Colonic mucosa (tissue), 4 donors: ENCODE results near the gene LRRK1. TPM values are rescaled to one million over a fixed set of nuclear protein-coding genes. Genes with fewer than 3 reads are reported as not detected.

Experiments used
- DNase-seq: peaks from one replicate; pipeline ENCODE4 v3.0.0-alpha.2; 2020
- H3K27ac ChIP-seq: fragments of 200-600 bp; one replicate; pipeline ENCODE4 v1.8.0; 2021
- H3K27me3 ChIP-seq: fragments of 200-600 bp; one replicate; pipeline ENCODE4 v1.8.0; 2021
- H3K36me3 ChIP-seq: fragments of 200-600 bp; one replicate; pipeline ENCODE4 v1.8.0; 2021
- H3K4me1 ChIP-seq: fragments of 200-600 bp; one replicate; pipeline ENCODE4 v1.8.0; 2021; ENCODE audit warnings: mild to moderate bottlenecking
- H3K4me3 ChIP-seq: fragments of 200-600 bp; one replicate; pipeline ENCODE4 v1.8.0; 2021
- H3K9ac ChIP-seq, 2 donors: one replicate each; pipeline ENCODE4 v1.7.0; 2013; ENCODE audit warnings: control low read depth in 2 of 2, low read depth in 2 of 2, low read length in 2 of 2
- H3K9me3 ChIP-seq: fragments of 200-600 bp; one replicate; pipeline ENCODE4 v1.8.0; 2021
- CTCF ChIP-seq: fragments of 200-600 bp; IDR thresholded peaks from one replicate; pipeline ENCODE4 v1.8.0; 2022; ENCODE audit warnings: antibody characterized with exemption, mild to moderate bottlenecking
- intact Hi-C: fragments of 100-400 bp; cut with DNase I; formaldehyde crosslinking; loops from one replicate; pipeline ENCODE4 v1.14.1; 2022
- total RNA-seq, 2 donors: library from RNA; stranded (reverse); fragmentation: NEBNext Ultra II Directional in 1 of 2; extraction: Animal tissue kit (Norgen Biotek cat#: 25700) in 1 of 2; gene quantifications; one replicate each; pipeline ENCODE4 v1.2.1, GENCODE V29; 2021
- donor health status: healthy.
- donor health status: DM: no; HTN: no; CAD: no.
- donor health status: DM: no; HTN: no; CAD: no.

The LRRK1 gene
- total RNA-seq, 2 donors from 2014 or later: 29.6 to 36.0 TPM

GRCh38 chr15:101102746-101103145 lies 183.6 kb downstream of the LRRK1 start:
- Histone ChIP-seq H3K9ac (no peak overlapping the region), H3K36me3 (no peaks in the 10 kb centered on the region), H3K9me3 (no peaks in the 10 kb centered on the region), H3K27me3 (no peaks in the 10 kb centered on the region), H3K4me1 (no peaks in the 10 kb centered on the region), H3K4me3 (no peak overlapping the region), H3K27ac (no peak overlapping the region)
- TF ChIP-seq CTCF: no peak
- intact Hi-C loops: no loop called here
- no peak for DNase-seq

- no peak overlapping the region for H3K9ac ChIP-seq
- no peak for TF ChIP-seq CTCF
- no peak overlapping the region for H3K4me3 ChIP-seq
- H3K4me1 ChIP-seq: no peaks in the 10 kb centered on the region
- no peaks in the 10 kb centered on the region for H3K9me3 ChIP-seq
- no peaks in the 10 kb centered on the region for H3K36me3 ChIP-seq
- no peak for DNase-seq
- no peak overlapping the region for H3K27ac ChIP-seq
- no peaks in the 10 kb centered on the region for H3K27me3 ChIP-seq
- intact Hi-C loops: no loop called here
Observed at GRCh38 chr15:101103598-101103997, 184.4 kb downstream of the LRRK1 start.

GRCh38 chr15:101104141-101104540 lies 185.0 kb downstream of the LRRK1 start:
- intact Hi-C loops: no loop called here
- Histone ChIP-seq H3K4me1 (no peaks in the 10 kb centered on the region), H3K27me3 (no peaks in the 10 kb centered on the region), H3K27ac (no peak overlapping the region), H3K36me3 (no peaks in the 10 kb centered on the region), H3K9ac (no peak overlapping the region), H3K4me3 (no peak overlapping the region), H3K9me3 (no peaks in the 10 kb centered on the region)
- DNase-seq: no peak
- no peak for TF ChIP-seq CTCF

- no peak overlapping the region for H3K4me3 ChIP-seq
- no peak for TF ChIP-seq CTCF
- intact Hi-C loops: no loop called here
- no peaks in the 10 kb centered on the region for H3K36me3 ChIP-seq
- DNase-seq: no peak
- H3K27ac ChIP-seq: no peak overlapping the region
- no peak overlapping the region for H3K9ac ChIP-seq
- no peaks in the 10 kb centered on the region for H3K9me3 ChIP-seq
- H3K4me1 ChIP-seq: no peaks in the 10 kb centered on the region
- no peaks in the 10 kb centered on the region for H3K27me3 ChIP-seq
Observed at GRCh38 chr15:101105059-101105891, 186.1 kb downstream of the LRRK1 start.

GRCh38 chr15:101107101-101107500 lies 187.9 kb downstream of the LRRK1 start:
- DNase-seq: no peak
- intact Hi-C loops: no loop called here
- no peak for TF ChIP-seq CTCF
- Histone ChIP-seq H3K27me3 (no peaks in the 10 kb centered on the region), H3K9me3 (no peaks in the 10 kb centered on the region), H3K4me3 (no peak overlapping the region), H3K9ac (no peak overlapping the region), H3K36me3 (no peaks in the 10 kb centered on the region), H3K4me1 (no peaks in the 10 kb centered on the region), H3K27ac (no peak overlapping the region)
